ENCODE results near the gene ABCC9. TPM values are rescaled to one million over a fixed set of nuclear protein-coding genes. Genes with fewer than 3 reads are reported as not detected.
"Not testable (repeated sequence)": the region's sequence is repeated elsewhere in the genome, so short reads cannot be mapped to it uniquely, and the experiment has no call there.

Gene ABCC9
- total RNA-seq, 3 donors from 2014 or later (not counting 1 experiment from before 2014, with no cell fraction given) = 0.02 to 0.05 TPM; not detected in 1

- no peaks in the 10 kb centered on the region for H3K27me3 Mint-ChIP-seq (ENCODE audit: low read depth in 2 of 2)
- H3K27ac ChIP-seq (ENCODE audit: low read length) = no peak overlapping the region
- no peak for ATAC-seq
- no peaks in the 10 kb centered on the region for H3K4me1 Mint-ChIP-seq
- no peaks in the 10 kb centered on the region for H3K9me3 ChIP-seq (ENCODE audit: control insufficient read depth, insufficient read depth, low read length)
- H3K4me3 ChIP-seq (ENCODE audit: low read length) = no peak overlapping the region
- H3K4me3 Mint-ChIP-seq = no peak overlapping the region
- no peaks in the 10 kb centered on the region for H3K27me3 ChIP-seq (ENCODE audit: control insufficient read depth, insufficient read depth, low read length)
- H3K36me3 ChIP-seq (ENCODE audit: control insufficient read depth, insufficient read depth, low read length) = no peaks in the 10 kb centered on the region
- no peak overlapping the region for H3K27ac Mint-ChIP-seq
- 85% methylated on average over 2 of the region's 2 CpGs for WGBS (ENCODE audit: insufficient coverage)
- no peak for DNase-seq
- TF ChIP-seq, protein P1, sequence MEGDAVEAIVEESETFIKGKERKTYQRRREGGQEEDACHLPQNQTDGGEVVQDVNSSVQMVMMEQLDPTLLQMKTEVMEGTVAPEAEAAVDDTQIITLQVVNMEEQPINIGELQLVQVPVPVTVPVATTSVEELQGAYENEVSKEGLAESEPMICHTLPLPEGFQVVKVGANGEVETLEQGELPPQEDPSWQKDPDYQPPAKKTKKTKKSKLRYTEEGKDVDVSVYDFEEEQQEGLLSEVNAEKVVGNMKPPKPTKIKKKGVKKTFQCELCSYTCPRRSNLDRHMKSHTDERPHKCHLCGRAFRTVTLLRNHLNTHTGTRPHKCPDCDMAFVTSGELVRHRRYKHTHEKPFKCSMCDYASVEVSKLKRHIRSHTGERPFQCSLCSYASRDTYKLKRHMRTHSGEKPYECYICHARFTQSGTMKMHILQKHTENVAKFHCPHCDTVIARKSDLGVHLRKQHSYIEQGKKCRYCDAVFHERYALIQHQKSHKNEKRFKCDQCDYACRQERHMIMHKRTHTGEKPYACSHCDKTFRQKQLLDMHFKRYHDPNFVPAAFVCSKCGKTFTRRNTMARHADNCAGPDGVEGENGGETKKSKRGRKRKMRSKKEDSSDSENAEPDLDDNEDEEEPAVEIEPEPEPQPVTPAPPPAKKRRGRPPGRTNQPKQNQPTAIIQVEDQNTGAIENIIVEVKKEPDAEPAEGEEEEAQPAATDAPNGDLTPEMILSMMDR (IDR thresholded peaks at IDR 0.05) = no peak
- peaks cover 3 to 8% of the 10 kb centered on the region in 2 donors for H3K9me3 Mint-ChIP-seq
- H3K4me1 ChIP-seq (ENCODE audit: control insufficient read depth, insufficient read depth, low read length) = no peaks in the 10 kb centered on the region
- intact Hi-C loops (cut with micrococcal nuclease) = no loop called here
- H3K36me3 Mint-ChIP-seq = no peaks in the 10 kb centered on the region
Observed at GRCh38 chr12:21814327-21814726, 126.9 kb downstream of the ABCC9 start.

- Mint-ChIP-seq H3K4me3 (no peak overlapping the region), H3K4me1 (no peaks in the 10 kb centered on the region), H3K36me3 (no peaks in the 10 kb centered on the region), H3K9me3 (peaks cover 3 to 8% of the 10 kb centered on the region in 2 donors), H3K27me3 (ENCODE audit: low read depth in 2 of 2) (no peaks in the 10 kb centered on the region), H3K27ac (no peak overlapping the region)
- no peak overlapping the region for H3K27ac ChIP-seq (ENCODE audit: low read length)
- no peak for DNase-seq
- no peaks in the 10 kb centered on the region for H3K36me3 ChIP-seq (ENCODE audit: control insufficient read depth, insufficient read depth, low read length)
- H3K4me1 ChIP-seq (ENCODE audit: control insufficient read depth, insufficient read depth, low read length) = no peaks in the 10 kb centered on the region
- ATAC-seq = no peak
- no peaks in the 10 kb centered on the region for H3K9me3 ChIP-seq (ENCODE audit: control insufficient read depth, insufficient read depth, low read length)
- TF ChIP-seq, protein P1 (IDR thresholded peaks at IDR 0.05) = no peak
- no peak overlapping the region for H3K4me3 ChIP-seq (ENCODE audit: low read length)
- no peaks in the 10 kb centered on the region for H3K27me3 ChIP-seq (ENCODE audit: control insufficient read depth, insufficient read depth, low read length)
- WGBS (ENCODE audit: insufficient coverage) = 100% methylated on average over 2 of the region's 3 CpGs
- intact Hi-C loops (cut with micrococcal nuclease) = no loop called here
Observed at GRCh38 chr12:21813751-21814150, 127.5 kb downstream of the ABCC9 start.

DNA sequence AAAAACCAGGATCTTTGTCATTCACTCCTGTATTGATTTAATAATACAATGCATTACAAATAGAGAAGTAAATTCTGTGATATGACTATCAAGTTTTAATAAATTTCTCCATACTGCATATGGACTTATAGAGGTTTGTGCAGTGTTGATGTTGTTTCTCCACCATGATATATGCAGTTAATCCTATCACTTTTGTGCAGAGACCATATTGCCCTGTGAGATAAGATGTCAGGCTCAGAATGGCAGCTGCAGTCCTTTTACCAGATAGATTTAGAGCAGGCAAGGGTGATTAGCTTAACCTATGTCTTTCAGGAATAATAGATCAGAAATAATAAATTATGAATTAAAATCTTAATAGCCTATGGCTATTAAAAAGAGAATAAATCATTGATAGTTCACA, 128.1 kb downstream of the ABCC9 start:
- H3K9me3 ChIP-seq (ENCODE audit: control insufficient read depth, insufficient read depth, low read length) = no peaks in the 10 kb centered on the region
- Mint-ChIP-seq H3K27ac (no peak overlapping the region), H3K9me3 (peaks cover 3 to 8% of the 10 kb centered on the region in 2 donors), H3K4me3 (no peak overlapping the region), H3K4me1 (no peaks in the 10 kb centered on the region), H3K27me3 (ENCODE audit: low read depth in 2 of 2) (no peaks in the 10 kb centered on the region), H3K36me3 (no peaks in the 10 kb centered on the region)
- TF ChIP-seq, protein P1 (IDR thresholded peaks at IDR 0.05) = no peak
- H3K36me3 ChIP-seq (ENCODE audit: control insufficient read depth, insufficient read depth, low read length) = no peaks in the 10 kb centered on the region
- ATAC-seq (no peak), DNase-seq (no peak)
- intact Hi-C loops (cut with micrococcal nuclease) = no loop called here
- H3K27me3 ChIP-seq (ENCODE audit: control insufficient read depth, insufficient read depth, low read length) = no peaks in the 10 kb centered on the region
- H3K27ac ChIP-seq (ENCODE audit: low read length) = no peak overlapping the region
- no peaks in the 10 kb centered on the region for H3K4me1 ChIP-seq (ENCODE audit: control insufficient read depth, insufficient read depth, low read length)
- H3K4me3 ChIP-seq (ENCODE audit: low read length) = no peak overlapping the region

- intact Hi-C loops (cut with micrococcal nuclease); H3K9me3 Mint-ChIP-seq; H3K4me3 ChIP-seq (ENCODE audit: low read length); H3K4me1 Mint-ChIP-seq; H3K36me3 ChIP-seq (ENCODE audit: control insufficient read depth, insufficient read depth, low read length); H3K36me3 Mint-ChIP-seq; H3K4me1 ChIP-seq (ENCODE audit: control insufficient read depth, insufficient read depth, low read length); H3K9me3 ChIP-seq (ENCODE audit: control insufficient read depth, insufficient read depth, low read length); ATAC-seq; H3K4me3 Mint-ChIP-seq; H3K27me3 ChIP-seq (ENCODE audit: control insufficient read depth, insufficient read depth, low read length); H3K27ac Mint-ChIP-seq; DNase-seq; H3K27me3 Mint-ChIP-seq (ENCODE audit: low read depth in 2 of 2); H3K27ac ChIP-seq (ENCODE audit: low read length): not testable (repeated sequence)
- WGBS (ENCODE audit: insufficient coverage) = 75% methylated on average over 1 of the region's 2 CpGs
Observed at GRCh38 chr12:21812340-21812739, 128.9 kb downstream of the ABCC9 start.

Measured in natural killer cell (primary cell).